Activated T-cell treated with anti-CD3 and anti-CD28 coated beads for 4 hours (primary cell): Measurements from ENCODE around the gene P4HA2.

Experiments used
- DNase-seq: peaks from one replicate; pipeline ENCODE4 v3.0.0-alpha.2; 2020

P4HA2 gene

DNA sequence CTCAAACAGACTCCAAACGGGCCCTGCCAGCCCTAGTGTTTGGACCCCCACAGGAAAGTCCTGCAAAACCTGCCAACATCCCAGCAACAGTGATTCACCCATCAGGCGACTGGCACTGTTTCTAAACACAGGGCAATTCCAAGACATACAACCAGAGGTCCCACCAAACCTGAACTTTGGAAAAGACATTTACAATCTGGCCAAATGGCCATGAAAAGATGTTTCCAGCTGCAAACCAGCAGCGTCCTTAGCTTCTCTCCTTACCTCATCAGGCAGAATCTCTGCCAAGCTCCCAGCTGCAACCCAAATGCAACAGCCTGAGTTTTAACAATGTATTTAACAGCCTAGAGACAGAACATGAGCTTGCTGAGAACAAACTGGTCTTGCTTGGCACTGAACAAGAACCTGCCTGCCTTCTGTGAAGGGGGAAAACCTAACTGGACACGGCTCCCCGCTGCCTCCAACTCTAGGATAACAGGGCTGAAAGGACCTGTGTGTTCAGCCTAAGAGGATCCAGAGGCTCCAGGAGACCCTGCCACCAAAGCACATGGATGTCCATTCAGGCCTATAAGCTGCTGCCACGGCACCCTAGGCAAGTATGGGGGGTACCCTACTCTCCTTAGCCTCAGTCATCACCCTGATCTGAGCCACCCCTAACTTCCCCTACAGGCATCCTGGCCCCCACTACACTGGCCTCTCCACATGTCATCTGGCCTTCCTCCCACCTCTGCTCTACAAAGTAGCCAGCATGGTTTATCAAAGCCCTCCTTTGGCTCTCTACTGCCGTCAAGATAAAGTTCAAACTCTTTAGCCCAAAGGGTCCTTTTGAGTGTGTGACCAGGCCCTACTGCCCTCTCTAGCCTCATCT is 5.6 kb downstream of the P4HA2 start:
- DNase-seq: no peak

DNA sequence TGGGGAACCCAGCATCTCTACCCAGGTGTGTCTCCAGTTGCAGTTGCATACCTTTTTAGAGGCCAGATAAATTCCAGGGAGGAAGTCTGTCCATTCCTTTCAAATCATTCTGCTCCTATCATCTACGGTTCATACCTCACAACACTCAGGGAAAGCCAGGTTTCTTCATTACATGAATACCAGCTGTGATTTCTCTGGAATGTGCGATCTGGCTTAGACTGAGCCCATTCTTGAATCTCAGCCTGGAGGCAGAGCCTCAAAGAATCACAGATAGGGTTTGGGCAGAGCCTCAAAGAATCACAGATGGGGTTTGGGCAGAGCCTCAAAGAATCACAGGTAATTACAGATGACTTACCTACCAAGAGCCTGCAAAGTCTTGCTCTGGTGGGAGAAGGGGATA is 7.2 kb downstream of the P4HA2 start:
- no peak for DNase-seq

DNA sequence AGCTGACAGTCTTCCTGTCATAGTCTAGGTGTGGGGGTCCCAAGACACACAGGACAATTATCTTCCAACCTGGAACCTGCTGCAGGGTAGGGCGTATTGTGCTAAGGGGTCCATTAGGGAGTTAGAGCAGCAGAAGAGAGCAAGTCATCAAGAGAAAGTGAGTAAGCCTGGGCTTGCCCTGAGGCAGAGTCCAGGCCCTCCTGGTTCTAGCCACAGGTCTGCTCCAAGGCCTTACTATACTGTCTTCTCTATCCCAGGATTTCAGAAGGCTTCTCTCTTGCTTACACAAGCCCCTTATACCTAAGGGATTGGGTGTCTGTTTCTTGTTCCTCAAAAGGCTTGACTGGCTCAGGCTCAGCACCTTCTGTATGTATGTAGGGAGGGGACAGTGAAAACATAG is 7.7 kb downstream of the P4HA2 start:
- DNase-seq: no peak

DNA sequence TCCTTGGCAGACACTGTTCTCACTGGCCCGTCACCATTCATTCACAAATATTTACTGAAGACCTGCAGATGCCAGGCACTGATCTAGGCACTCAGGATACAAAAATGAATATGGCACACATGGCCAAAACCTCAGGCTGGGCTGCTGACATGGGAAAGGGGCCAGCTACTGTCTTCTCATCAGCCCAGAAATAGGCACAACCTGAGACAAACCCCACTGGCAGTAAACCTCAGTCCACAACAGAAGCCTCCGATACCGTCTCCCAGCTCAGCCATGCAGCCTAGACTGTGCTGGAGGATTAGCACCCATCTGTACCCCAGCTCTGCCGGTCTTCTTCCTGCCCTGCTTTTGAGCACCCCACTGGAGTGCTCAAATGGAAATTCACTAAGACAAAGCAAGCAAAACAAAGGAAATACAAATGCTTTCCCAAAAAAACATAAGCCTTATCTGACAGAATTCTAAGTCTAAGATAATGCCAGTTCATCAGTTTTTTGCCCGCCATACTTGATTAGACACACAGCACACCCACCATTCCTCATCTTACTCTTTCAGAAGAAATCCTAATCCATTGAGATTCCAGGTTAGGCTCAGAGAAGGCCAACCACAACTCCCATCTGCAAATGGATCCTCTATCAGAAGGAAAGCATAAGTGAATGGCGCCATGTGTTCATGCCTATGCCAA is 8.2 kb downstream of the P4HA2 start:
- DNase-seq: no peak

- DNase-seq: no peak
Measured at GRCh38 chr5:132218321-132218720, 9.3 kb downstream of the P4HA2 start.

DNA sequence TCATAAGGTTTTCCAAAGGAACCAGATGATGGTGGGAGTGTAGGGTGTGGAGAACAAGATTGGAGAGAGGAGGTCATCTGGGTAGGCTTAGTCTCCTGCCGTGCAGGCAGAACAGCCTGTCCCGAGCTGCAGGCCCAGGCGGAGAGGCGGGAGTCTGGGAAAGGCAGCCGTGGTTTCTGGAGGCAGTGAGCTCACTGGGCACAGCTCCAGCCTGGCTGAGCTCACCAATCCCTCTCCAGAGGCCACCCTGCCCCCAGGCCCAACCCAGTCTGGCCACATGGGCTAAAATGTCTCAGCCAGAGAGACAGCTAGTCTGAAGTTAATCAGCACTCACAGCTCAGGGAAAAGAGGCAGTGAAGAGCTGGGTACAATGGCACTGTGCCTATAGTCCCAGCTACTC is 12.3 kb downstream of the P4HA2 start:
- no peak for DNase-seq

DNA sequence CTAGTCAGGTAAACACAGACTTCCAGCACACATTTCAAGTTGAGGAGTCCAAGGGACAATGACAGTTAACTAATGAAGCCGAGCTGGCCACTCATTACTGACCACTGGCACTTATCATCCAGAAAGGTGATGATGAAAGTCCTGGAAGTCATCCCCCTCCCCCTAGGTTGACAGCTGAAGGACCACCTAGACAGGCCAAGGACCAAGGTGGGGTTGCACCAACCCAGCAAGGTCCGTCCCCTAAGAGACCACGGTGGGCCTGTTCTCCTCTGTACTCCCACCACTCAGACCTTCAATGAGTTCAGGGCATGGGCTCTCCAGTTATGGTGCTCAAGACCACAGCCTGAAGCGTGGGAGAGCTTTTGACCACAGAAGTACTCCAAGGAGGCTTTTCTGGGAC is 13.2 kb downstream of the P4HA2 start:
- no peak for DNase-seq

DNA sequence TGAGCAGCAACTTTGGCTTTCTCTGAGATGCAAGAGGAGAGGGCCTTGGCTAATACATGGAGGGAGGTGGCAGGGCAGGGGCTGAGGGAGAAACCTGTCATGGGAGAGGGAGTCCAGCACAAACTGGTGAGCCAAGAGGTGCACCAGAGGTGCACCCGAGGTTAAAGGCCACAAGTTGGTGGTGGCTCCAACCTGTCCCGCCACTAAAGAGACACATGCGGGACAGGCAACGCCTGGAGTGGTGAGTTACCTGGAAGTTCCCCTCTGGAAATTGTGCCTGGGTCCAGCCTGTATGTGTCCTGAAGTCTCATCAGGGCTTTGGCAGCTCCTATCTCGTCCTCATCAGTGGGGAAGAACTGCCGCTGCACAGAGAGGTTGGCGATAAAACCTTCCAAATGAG is 14.0 kb downstream of the P4HA2 start:
- DNase-seq: no peak

GRCh38 chr5:132211787-132212186 is 15.9 kb downstream of the P4HA2 start:
- DNase-seq: no peak

DNA sequence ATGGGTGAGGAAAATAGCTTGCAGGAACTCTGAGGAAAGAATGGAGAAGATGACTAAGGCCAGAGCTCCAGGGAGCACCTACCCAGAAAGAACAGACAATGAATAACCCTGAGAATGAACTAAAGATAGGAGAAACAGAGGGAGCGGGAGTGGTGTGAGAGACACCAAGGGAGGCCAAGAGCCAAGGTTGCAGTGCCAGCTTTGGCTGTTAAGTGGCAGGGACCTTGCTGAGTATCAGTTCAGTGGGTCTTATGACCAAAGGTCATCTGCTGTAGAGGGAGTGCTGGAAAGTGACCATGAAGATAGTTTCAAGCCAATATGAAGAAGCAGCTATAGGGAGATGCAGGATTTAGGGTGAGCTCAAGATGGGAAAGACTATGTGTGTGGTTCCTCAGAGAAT is 16.7 kb downstream of the P4HA2 start:
- no peak for DNase-seq

- no peak for DNase-seq
Measured at GRCh38 chr5:132209901-132210545, 17.6 kb downstream of the P4HA2 start.

GRCh38 chr5:132209131-132209530 is 18.5 kb downstream of the P4HA2 start:
- DNase-seq: no peak

DNA sequence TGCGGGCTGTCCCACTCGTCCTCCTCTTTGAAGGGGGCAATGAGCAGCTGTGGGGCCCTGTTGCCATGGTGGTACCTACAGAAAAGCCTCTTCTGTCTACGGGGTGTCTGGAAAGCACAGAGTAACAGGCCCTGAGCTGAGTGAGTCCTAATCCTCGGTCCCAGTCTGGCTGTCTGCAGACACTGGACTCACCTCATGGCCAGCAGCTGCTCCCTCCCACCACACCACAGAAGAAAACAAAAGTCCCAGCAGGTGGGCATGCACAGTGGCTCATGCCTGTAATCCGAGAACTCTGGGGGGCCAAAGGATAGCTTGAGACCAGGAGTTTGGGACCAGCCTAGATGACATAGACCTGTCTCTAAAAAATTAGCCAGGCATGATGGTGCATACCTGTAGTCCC is 19.9 kb downstream of the P4HA2 start:
- DNase-seq: no peak

- DNase-seq: no peak
Measured at GRCh38 chr5:132206782-132207181, 20.9 kb downstream of the P4HA2 start.

GRCh38 chr5:132205385-132206125 is 22.1 kb downstream of the P4HA2 start:
- DNase-seq: no peak

DNA sequence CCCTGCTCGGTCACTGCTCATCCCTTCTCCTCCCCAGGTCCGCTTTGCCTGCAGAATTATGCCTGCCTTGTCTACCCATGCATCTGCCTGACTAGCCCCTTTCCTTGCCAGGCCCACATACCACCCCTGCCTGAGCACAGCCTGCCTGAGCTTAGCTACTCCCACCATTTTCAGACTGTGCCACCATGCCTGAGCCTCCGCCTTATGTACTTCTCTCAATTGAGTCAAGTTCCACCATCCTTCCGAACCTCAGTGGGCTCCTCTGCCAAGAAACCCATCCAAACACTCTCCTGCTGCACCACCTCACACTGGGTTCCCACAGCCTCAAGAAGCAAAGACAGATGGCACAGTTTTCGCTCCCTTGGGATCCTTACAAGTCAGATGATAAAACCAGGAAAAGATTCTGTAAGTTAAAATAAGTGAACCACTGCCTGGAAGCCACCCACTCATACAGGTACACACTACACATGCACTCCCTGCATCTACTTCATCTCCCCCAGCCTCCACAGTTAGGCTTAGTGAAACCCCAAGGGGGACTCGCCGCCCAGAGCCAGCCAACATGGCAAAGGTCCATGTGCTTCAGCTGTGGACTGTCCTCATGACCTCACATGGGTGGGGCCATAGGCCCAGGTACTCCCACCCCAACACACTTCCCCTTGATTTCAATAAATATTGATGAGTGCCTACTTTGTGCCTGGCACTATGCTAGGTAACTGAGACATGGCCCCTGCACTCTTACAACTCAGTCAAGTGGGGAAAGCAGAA is 23.1 kb downstream of the P4HA2 start:
- no peak for DNase-seq

- DNase-seq: no peak
Measured at GRCh38 chr5:132203916-132204315, 23.7 kb downstream of the P4HA2 start.

DNA sequence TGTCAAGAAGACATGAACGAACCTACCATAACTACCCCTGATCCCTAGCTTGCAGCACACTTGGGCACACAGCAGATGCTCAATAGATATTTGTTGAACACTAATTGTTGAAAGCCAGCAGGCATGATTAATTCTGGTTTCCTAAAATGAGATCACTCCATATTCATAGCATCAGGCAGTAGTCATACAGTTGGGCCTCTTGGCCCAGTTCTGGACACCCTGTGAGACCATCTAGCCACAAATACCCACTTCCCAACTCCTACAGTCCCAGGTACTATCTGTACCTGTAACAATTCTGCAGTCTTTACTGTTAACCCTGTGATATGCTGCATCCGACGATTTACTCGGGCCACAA is 24.2 kb downstream of the P4HA2 start:
- no peak for DNase-seq

DNA sequence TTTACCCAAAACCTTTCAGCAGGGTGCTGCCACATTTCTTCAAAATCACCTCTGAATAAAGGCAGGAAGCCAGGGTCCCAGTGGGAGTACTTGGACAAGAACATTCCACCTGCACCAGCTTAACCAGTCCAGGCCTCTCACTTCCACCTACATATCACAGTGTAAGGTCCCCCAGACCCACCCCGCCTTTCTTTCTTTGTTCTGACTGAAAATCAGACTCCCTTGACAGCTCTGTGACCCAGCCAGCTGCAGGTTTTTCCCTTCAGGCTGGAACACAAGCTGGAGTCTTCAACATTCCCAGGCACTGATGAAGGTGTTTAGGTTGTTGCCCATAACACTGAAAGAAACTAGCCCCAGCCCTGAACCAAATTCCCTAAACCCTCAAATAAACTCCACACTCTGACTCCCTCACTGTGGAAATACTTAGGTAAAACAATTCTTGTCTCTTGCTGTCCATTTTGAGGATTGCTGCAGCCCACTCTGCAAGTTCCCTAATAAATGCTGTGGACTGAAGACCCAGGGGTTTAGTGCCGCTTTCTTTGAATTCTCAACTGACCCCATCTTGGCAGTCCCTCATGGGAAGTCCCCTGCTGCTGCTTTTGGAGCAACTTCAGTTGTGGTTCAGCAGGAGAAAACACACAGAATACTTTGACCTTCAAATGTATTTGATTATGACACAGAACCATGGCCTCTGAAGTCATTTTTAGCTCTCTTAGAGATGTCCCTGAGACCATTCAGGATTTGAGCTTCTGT is 24.8 kb downstream of the P4HA2 start:
- DNase-seq: no peak

DNA sequence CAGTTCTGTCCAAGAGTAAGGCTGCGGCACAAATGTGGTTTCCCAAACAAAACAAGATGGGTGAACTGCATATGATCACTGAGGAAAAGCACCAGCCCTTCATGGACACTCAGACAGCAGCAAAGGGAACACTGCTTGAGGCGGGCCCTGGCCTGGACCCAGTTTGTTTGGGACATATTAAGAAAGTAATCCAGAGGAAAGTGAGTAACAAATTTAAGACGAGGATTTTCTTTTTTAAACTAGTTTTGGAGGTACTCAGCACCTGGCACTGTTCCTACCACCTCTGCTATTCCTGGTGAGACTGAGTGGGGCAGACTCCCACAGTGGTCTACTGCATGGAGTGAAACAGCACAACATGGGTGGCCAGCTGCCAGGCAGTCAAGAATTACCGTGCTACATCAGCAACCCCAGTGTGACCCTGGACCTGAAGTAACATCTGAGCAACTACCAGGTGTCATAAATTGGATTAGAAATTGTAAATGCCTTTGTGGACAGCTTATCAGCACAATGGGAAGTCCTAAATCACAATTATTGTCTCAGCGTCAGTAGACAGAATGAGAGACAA is 28.5 kb downstream of the P4HA2 start:
- DNase-seq: no peak

DNA sequence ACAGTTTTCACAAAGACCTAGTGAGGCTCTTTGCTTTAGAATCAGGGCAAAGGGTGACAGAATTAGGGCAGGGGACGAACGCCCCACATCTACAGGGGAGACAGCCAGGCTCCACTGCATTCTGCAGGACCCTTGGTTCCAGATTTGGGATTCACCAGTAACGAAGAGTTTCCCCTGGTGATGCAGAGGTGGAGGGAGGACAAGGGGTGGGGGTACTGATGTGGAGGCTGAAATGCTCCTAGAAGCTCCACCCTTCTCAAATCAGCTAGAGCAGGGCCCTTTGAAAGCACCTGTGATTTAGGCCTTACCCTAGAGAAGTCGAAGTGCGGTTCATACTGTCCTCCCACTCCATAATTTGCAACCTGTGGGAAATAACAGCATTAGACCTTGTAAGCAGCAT is 29.1 kb downstream of the P4HA2 start:
- no peak for DNase-seq

- no peak for DNase-seq
Measured at GRCh38 chr5:132195727-132196126, 31.9 kb downstream of the P4HA2 start.
